Measurements from ENCODE around the gene DCTN1. TPM values are rescaled to one million over a fixed set of nuclear protein-coding genes. Genes with fewer than 3 reads are reported as not detected.

The DCTN1 gene
- total RNA-seq, 3 donors from 2014 or later, result 92.2 to 125 (median 103) TPM

DNA sequence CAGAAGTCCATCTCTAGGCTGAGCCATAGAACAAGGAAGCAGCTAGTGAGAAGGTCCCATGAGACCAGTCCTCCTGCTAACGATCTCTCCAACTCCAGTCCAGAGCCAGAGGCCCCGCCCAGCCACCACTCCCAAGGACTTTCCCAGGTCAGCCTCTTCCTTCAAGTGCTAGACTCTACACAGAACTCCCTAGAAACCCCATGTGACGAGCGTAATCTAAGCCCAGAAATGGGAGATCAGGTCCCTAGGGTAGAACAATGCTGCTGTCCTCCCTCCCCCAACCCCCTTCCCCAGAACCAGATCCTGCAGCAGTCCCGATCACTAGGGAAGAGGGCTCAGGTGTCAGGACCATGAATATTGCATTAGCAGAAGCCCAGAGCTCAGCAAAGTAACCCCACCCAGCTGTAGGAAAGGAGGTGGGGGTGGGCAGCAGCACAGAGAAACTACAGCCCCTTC lies 6.9 kb downstream of the DCTN1 start:
- no peak for TF ChIP-seq POLR2A (IDR thresholded peaks at IDR 0.05)
- TF ChIP-seq, protein P1, sequence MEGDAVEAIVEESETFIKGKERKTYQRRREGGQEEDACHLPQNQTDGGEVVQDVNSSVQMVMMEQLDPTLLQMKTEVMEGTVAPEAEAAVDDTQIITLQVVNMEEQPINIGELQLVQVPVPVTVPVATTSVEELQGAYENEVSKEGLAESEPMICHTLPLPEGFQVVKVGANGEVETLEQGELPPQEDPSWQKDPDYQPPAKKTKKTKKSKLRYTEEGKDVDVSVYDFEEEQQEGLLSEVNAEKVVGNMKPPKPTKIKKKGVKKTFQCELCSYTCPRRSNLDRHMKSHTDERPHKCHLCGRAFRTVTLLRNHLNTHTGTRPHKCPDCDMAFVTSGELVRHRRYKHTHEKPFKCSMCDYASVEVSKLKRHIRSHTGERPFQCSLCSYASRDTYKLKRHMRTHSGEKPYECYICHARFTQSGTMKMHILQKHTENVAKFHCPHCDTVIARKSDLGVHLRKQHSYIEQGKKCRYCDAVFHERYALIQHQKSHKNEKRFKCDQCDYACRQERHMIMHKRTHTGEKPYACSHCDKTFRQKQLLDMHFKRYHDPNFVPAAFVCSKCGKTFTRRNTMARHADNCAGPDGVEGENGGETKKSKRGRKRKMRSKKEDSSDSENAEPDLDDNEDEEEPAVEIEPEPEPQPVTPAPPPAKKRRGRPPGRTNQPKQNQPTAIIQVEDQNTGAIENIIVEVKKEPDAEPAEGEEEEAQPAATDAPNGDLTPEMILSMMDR (IDR thresholded peaks at IDR 0.05), result no peak
- no peak for TF ChIP-seq POLR2AphosphoS5 (IDR thresholded peaks at IDR 0.05)
- DNase-seq (ENCODE audit: low spot score in 2 of 2), result no peak
- H3K4me1 ChIP-seq, result no peaks in the 10 kb centered on the region
- H3K27me3 ChIP-seq, result no peaks in the 10 kb centered on the region
- peaks cover 6% of the 10 kb centered on the region for H3K36me3 ChIP-seq
- intact Hi-C loops (cut with DNase I; ENCODE audit: low total_unique reads), result no loop called here
- no peaks in the 10 kb centered on the region for H3K9me3 ChIP-seq
- no peak overlapping the region for H3K4me3 ChIP-seq
- no peak overlapping the region for H3K27ac ChIP-seq

DNA sequence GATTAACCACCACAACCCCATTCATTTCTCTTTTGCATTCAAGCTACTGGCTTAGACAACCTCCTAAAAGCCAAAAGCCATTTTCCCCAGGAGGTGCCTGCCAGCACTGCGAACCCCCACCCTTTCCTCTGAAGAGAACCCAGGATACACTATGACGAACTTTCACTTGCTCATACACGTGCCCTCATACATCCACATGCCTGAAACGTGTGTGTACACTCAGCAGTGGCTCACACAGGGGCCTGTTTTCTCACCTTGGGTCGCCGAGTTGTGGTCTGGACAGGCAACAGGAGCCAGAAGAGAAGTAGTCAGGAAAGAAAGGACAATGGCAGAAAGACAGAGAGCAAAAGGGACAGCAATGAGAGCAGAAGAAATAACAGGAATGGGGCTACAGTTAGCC lies 7.4 kb downstream of the DCTN1 start:
- Histone ChIP-seq H3K4me1 (no peaks in the 10 kb centered on the region), H3K27me3 (no peaks in the 10 kb centered on the region), H3K4me3 (no peak overlapping the region), H3K27ac (no peak overlapping the region), H3K36me3 (peaks cover 9% of the 10 kb centered on the region), H3K9me3 (no peaks in the 10 kb centered on the region)
- TF ChIP-seq POLR2AphosphoS5 (IDR thresholded peaks at IDR 0.05), result no peak
- TF ChIP-seq, protein P1 (IDR thresholded peaks at IDR 0.05), result no peak
- TF ChIP-seq POLR2A (IDR thresholded peaks at IDR 0.05), result no peak
- intact Hi-C loops (cut with DNase I; ENCODE audit: low total_unique reads), result no loop called here
- DNase-seq (ENCODE audit: low spot score in 2 of 2), result no peak

DNA sequence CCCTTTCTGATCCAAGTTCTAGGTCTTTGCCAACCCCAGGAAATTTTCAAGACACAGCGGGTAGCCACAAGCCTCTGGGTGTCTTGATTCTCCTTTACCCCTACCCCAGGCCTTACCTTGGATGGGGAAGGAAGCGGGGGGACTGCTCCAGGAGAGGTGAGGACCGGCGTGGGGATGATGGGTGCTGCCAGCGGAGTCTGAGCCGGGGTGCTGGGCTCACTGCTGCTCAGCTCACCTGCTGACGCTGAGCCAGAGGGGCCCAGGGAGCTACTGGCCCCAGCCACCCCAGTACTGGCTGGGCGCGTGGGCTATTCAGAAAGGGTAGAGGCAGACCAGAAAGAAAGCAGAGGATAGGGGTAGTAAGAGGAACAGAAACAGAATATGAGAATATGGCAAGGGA lies 8.7 kb downstream of the DCTN1 start:
- Histone ChIP-seq H3K27ac (no peak overlapping the region), H3K4me1 (no peaks in the 10 kb centered on the region), H3K36me3 (peaks cover 21% of the 10 kb centered on the region), H3K27me3 (no peaks in the 10 kb centered on the region), H3K4me3 (no peak overlapping the region), H3K9me3 (no peaks in the 10 kb centered on the region)
- TF ChIP-seq POLR2A (IDR thresholded peaks at IDR 0.05) (no peak), POLR2AphosphoS5 (IDR thresholded peaks at IDR 0.05) (no peak)
- TF ChIP-seq, protein P1 (IDR thresholded peaks at IDR 0.05), result no peak
- intact Hi-C loops (cut with DNase I; ENCODE audit: low total_unique reads), result no loop called here
- DNase-seq (ENCODE audit: low spot score in 2 of 2), result no peak

DNA sequence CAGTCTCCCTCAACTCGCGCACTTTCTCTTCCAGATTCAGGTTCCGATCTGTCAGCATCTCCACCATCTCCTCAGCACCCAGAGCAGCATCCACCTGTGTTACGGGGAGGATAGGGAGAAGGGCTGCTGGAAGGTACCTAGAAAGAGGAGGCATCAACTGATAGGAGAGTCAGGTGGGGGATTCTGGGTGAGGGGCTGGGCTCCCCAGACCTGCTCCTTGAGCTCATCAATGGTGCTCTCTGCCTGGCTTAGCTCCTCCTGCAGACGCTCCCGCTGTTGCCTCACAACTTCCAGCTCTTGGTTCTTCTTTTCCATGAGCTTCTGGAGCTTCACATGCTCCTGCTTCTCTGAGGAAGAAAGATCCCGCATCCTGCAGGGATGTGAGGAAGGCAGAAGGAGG lies 10.1 kb downstream of the DCTN1 start:
- Histone ChIP-seq H3K36me3 (peaks cover 21% of the 10 kb centered on the region), H3K9me3 (no peaks in the 10 kb centered on the region), H3K4me3 (no peak overlapping the region), H3K27me3 (no peaks in the 10 kb centered on the region), H3K4me1 (no peaks in the 10 kb centered on the region), H3K27ac (no peak overlapping the region)
- intact Hi-C loops (cut with DNase I; ENCODE audit: low total_unique reads), result no loop called here
- TF ChIP-seq POLR2AphosphoS5 (IDR thresholded peaks at IDR 0.05) (no peak), POLR2A (IDR thresholded peaks at IDR 0.05) (no peak)
- TF ChIP-seq, protein P1 (IDR thresholded peaks at IDR 0.05), result no peak
- no peak for DNase-seq (ENCODE audit: low spot score in 2 of 2)

DNA sequence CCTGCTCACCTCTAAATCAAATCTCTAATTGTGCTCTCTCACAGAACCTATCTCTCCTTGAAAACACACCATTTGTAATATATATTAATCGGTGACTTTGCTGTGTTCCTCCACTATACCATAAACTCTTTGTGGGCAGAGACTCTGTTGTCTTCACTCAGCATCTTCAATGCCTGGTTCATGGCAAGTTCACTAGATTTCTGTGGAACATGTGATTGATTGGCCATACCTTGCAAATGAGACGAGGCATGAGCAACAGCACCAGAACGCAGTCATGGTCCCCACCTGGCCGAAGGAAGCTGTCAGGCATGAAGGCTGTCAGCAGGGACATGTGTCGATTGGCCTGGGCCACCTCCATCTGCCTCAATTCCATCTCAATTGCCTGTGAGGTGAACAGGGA lies 11.6 kb downstream of the DCTN1 start:
- no peak overlapping the region for H3K27ac ChIP-seq
- peaks cover 23% of the 10 kb centered on the region for H3K36me3 ChIP-seq
- no peaks in the 10 kb centered on the region for H3K9me3 ChIP-seq
- TF ChIP-seq POLR2A (IDR thresholded peaks at IDR 0.05) (no peak), POLR2AphosphoS5 (IDR thresholded peaks at IDR 0.05) (no peak)
- TF ChIP-seq, protein P1 (IDR thresholded peaks at IDR 0.05), result no peak
- H3K27me3 ChIP-seq, result no peaks in the 10 kb centered on the region
- no peak overlapping the region for H3K4me3 ChIP-seq
- no peaks in the 10 kb centered on the region for H3K4me1 ChIP-seq
- intact Hi-C loops (cut with DNase I; ENCODE audit: low total_unique reads), result no loop called here
- DNase-seq (ENCODE audit: low spot score in 2 of 2), result no peak

Data from breast epithelium (tissue), 4 donors.